OCI-M2 (cell line): ENCODE data around the gene MLYCD.

Experiments used
- DNase-seq: peaks from one replicate; lab custom pipeline; 2025; ENCODE audit not compliant: unreplicated experiment; lab: John Stamatoyannopoulos, UW

Gene MLYCD

DNA sequence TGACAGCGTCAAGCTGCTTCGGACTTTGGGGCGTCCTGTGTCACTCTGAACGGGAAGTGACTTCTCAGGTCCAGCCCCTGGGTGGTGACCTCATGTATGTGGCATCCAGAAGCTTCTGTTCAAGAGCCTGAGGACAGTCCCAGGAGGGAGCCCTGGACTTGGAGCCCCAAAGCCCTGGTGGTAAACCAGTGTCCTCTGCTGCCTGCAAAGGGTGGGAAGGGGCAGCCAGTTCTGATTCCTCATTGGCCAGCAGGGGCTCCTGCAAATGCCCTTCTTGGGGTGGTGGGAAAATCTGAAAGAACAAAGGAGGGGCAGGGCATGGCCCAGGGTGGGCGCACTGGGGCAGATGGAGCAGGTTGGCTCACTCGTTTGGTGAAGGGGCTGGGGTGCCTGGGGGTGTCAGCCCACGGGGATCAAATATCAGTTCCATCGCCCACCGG lies 55.7 kb downstream of the MLYCD start:
- no peak for DNase-seq

DNA sequence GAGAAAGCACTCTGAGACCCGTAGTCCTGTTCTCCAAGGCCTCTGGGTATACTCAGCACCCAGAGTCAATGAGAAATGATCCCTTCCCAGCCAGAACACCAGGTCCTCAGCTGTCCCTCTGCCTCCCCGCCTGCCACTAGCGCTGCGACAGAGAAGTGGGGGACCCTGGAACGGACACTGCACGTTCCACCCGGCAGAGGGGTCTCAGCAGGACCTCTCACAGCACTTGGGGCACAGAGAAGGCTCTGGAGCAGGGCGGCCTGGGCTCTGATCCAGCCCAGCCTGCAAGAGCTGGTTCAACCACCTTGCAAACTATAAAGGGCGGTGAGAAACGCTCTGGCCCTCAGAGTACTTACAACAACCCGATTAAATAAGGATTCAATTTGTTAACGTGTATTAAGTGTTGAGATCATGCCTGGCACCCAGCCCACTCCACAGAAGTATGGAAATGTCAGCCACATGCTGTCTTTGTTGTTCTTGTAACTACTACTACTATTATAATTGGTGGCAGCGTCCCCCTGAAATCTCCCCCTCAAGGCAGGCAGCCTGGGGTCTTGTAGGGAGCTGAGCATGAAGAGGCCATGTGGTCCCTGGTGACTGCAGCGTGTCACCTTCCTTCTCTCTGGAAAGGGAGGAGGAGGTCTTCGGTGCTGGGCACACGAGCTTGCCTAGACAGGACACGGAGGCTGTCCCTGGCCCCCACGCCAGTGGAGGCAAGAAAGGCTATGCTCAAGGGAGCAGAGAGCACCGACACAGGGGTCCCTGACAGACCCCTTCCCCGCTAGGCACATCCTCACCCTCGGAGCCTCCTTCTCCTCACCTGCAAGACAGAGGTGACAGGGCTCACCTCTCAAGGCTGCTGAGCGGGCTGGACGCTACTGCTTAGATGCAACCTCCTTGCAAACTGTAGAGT lies 56.6 kb downstream of the MLYCD start:
- DNase-seq = no peak

DNA sequence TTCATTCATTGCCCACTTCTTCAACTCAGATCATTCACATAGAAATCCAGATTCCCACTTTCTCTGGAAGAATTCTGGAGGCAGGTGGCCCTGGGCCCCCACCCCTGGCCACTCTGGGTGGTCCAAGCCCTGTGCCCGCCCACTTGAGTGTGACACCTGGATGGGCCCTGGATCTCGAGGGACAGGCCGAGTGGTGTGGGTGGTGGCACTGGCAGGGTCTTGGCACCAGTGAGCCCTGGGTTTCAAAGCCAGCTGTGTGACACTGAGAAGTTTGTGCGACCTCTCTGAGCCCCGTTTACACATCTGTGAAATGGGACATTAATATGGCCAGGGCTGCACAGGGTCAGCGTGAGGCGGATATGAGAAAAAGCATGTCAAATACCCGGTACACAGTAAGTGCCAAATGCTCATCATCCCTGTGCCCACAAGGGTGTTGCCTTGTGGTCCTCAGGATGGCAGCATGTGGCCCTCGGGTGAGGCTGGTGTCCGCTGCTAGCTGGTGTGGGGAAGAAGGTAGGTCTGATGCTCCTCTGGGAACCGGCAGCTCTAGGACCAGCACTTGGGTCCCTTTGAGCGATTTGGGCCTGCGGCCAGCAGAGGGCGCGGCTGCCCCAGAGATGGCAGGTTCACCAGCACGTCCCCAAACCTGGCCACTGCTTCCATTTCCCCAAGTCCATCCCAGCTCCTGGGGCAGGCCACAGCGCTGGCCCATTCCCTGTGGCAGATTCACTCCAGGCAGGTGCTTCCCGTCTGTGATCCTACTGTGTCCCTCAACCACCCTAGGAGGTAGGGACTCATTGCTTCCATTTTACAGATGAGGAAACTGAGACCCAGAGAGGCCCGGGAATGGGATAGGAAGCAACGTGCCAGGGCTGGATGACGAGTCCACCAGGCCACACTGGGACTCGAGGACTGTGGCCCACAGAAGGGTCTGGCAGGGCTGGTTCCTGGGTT lies 57.7 kb downstream of the MLYCD start:
- DNase-seq = no peak

DNA sequence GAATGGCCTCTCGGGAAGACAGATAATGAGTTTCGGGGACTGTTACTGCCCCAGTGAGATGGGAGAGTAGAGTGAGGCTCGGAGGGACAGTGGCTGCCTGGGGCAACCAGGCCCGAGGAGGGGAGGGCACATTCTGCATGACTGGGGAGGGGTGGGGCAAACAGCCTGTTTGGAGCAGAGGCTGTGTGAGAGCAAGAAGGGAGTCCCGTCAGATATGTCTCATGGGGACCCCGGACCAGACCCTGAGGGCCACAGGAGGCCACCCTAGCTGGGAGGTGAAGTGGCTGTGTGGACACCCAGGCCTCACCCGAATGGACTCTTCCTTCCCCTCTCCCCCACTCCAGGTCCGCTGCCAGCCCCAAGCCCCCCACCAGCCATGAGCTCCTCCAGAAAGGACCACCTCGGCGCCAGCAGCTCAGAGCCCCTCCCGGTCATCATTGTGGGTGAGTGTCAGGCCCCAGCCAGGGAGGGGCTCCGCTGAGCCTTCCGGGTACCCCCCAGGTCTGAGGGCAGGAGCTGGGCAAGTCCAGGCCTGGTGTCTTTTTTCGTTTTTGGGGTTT lies 58.5 kb downstream of the MLYCD start:
- DNase-seq = no peak

DNA sequence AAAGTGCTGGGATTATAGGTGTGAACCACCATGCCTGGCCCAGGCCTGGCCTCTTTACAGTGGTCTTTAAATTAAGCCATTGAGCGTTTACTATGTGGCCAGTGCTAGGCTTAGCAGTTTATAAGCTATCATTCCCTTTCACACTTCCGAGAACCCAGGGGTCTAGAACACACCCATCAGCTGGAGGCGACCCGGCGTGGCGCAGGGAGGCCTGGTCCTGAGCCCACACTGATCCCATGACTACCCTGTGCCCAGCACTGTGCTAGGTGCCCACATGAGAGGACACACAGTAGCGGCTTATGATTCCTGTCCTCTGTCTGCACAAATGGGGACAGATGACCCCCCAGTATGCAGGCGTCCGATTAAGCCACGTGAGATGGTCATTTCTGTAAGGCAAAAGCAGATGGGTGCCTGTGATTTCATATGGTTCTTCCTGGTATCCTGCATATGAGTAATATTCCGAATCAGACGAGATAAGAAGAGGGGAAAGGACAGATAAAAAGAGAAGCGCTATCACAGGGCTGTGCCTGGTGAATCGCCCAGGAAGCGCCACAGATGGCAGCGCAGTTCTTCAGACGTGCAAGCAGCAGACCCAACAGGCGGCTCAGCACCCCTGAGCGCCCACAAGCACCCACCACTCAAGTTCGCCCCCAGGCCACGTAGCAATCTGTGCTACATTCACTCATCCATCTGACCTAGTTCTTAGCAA lies 59.4 kb downstream of the MLYCD start:
- no peak for DNase-seq

DNA sequence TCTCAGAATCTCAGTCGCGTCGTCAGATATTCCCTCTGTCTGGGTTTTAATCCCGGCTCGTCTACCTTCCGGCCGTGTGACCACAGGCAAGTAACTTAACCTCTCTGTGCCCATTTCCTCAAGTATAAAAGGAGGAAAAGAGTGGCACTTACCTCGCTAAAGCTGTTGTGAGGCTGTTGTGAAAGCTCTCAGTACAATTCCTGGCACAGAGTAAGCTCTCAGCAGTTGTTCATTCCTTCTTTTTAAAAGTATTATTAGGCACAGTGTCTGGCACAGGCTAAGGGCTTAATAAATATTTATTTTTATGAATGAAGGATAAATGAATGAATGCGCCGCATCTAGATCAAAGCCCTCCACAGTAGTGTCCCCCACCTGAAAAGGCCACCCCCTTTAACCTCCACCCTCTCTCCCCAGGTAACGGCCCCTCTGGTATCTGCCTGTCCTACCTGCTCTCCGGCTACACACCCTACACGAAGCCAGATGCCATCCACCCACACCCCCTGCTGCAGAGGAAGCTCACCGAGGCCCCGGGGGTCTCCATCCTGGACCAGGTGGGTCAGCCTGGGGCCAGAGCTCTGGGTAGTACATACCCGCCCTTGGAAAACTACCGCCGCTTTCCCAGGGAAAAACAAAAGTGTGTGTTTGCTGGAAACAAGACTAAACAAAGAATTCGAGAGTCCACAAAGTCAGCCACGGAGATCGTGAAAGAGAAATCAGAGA lies 60.1 kb downstream of the MLYCD start:
- DNase-seq = no peak

DNA sequence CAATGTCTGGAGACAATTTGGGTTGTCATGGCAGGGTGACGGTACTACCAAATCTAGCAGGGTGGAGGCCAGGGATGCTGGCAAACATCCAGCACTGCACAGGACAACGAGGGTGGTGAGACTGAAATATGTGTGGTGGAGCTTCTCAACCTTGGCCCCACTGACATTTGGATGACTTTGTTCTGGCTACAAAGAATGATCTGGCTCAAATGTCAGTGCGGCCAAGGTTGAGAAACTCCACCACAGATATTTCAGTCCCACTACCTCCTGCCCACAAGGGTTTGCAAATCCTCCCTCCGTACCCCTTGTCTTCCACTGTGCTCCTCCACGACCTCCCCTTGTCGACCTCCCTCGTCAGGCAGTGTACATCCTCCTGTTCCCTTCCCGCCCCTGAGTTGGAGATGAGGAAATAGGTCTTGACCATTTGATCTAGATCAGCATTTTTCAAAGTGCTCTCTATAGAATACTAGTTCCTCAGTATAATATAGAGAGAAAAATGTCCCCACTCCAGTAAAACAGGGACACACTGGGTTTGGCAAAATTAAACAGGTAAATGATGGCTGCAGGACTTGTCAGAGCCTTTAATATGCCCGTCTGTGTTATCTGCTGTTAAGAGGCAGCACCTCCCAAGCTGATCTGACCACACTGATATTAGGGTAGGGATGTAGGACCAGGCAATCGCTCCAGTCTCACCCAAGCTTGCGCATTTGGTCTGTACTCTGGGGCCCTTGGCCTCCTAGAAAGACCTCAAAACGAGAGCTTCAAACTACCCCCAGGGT lies 60.9 kb downstream of the MLYCD start:
- no peak for DNase-seq

DNA sequence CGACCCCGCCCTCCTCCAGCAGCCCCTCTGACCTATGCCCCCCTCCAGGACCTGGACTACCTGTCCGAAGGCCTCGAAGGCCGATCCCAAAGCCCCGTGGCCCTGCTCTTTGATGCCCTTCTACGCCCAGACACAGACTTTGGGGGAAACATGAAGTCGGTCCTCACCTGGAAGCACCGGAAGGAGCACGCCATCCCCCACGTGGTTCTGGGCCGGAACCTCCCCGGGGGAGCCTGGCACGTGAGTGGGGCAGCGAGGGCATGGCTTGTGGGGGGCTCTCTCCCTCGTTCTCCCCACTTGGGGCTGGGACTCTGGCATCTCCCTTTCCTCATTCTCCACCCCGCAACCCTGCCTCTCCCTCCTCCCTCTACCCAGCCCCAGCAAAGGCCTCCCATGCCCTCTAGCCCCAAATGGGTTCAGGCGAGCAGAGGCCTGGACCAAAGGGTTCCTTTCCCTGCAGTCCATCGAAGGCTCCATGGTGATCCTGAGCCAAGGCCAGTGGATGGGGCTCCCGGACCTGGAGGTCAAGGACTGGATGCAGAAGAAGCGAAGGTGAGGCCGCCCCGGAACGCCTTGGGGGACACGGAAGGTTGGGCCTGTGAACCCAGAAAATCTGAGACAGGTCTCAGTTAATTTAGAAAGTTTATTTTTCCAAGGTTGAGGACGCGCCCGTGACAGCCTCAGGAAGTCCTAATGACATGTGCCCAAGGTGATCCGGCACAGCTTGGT lies 61.8 kb downstream of the MLYCD start:
- no peak for DNase-seq

DNA sequence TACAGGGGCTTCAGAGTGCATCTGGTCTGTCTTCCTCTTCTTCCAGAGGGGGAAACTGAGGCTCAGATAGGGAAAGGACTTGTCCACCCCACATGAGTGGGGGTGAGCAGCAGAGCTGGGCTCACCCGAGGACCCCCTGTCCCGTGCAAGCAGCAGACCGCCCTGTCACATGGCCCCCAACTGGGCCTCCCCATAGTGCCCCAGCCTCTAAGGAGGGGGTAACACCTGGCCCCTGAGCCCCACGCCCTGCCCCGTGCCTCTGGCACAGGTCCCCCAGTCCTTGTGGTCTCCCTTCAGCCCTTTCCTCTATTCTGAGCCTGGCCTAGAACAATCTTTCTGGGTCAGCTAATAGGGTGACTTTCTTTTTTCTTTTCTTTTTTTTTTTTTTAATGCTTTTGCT lies 62.7 kb downstream of the MLYCD start:
- no peak for DNase-seq

DNA sequence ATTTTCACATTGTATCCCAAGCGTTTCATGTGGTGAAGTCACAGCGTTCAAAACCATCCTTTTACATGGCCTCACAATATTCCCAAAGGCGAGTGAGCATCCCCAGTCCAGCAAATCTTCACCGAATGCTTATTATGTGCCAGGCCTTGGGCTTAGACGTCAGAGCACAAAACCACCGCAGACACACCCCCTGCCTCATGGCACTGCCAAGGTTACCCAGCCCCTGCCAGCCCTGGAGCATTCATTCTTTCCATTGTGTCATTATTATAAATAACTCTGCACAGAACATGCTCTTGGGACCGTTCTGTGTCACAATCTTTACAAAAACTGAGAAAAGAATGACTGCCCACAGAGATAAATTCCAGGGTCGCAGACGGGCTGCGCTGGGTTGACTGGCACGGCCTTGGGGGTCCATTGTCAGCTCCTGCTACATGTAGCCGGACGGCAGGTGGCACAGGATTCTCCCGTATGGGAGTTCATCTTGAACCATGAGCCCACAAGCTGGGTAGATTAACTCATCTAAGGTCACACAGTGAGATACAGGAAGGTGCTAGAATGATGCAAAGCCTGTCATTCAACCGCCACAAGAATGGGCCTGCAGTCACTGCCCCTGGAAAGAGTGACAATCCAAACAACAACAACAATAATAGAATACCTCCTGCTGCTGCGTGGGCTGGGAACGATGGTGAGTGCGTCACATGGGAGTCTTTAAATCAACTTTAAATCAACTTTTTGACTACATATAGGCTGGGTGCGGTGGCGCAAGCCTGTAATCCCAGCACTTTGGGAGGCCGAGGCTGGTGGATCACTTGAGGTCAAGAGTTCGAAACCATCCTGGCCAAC lies 64.6 kb downstream of the MLYCD start:
- DNase-seq = no peak

DNA sequence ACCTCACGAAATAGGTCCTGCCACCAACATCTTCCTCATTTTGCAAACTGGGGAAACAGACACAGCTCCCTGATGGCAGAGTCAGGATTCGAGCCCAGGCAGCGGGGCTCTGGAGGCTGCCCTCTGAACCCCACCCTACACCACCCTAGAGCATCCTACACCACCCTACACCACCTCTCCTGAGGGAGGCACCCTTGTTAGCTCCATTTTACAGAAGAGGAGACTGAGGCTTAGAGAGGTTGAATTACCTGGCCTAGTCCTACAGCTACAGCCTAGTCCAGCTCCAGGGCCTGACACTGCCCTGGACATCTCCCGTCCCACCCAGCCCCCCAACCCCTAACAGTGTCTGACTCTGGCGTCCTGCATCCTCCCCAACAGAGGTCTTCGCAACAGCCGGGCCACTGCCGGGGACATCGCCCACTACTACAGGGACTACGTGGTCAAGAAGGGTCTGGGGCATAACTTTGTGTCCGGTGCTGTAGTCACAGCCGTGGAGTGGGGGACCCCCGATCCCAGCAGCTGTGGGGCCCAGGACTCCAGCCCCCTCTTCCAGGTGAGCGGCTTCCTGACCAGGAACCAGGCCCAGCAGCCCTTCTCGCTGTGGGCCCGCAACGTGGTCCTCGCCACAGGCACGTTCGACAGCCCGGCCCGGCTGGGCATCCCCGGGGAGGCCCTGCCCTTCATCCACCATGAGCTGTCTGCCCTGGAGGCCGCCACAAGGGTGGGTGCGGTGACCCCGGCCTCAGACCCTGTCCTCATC lies 65.9 kb downstream of the MLYCD start:
- no peak for DNase-seq

DNA sequence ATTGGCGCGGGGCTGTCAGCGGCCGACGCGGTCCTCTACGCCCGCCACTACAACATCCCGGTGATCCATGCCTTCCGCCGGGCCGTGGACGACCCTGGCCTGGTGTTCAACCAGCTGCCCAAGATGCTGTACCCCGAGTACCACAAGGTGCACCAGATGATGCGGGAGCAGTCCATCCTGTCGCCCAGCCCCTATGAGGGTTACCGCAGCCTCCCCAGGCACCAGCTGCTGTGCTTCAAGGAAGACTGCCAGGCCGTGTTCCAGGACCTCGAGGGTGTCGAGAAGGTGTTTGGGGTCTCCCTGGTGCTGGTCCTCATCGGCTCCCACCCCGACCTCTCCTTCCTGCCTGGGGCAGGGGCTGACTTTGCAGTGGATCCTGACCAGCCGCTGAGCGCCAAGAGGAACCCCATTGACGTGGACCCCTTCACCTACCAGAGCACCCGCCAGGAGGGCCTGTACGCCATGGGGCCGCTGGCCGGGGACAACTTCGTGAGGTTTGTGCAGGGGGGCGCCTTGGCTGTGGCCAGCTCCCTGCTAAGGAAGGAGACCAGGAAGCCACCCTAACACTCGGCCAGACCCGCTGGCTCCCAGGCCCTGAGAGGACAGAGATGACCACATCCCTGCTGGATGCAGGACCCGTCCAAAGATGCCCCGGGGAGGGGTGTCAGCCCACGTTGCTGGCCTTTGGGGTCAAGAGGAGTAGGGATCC lies 66.7 kb downstream of the MLYCD start:
- DNase-seq = no peak

DNA sequence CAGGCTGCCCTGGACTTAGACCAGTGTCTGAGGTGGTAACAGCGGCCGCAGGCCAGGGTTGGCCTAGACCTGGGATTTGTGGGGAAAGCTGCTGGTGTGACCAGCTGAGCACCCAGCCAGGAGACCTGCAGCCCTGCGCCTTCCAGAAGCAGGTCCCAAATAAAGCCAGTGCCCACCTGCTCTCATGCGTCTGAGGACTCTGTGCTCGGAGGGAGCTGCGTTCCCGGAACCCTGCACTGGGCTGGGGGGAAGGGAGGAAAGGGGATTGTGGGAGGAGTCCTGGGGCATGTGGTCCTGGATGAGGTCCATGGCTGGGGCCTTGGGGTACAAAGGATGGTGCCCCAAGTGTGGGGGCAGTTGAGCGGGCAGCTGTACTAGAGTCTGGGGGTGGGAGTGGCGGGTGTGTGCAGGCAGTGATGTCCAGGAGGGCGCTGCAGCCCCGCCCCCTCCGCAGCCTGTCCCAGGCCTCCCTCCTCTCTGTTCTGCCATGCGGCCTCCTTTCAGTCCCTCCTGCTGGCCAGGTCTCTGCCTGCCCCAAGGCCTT lies 67.3 kb downstream of the MLYCD start:
- DNase-seq = no peak

DNA sequence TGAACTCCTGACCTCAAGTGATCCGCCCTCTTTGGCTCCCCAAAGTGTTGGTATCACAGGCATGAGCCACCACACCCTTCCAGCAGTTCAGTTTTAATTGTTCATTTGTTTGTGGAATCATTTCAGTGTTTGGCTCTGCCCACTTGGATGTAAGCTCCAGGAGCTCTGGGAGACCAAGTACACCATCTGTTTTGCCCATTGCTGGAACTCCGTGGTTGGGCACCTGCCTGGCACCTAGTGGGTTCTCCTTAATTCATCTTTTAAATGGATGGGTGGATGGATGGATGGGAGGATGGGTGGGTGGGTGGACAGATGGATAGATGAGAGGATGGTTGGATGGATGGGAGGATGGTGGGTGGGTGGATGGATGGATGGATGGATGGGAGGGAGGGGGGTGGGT lies 68.2 kb downstream of the MLYCD start:
- DNase-seq = no peak

DNA sequence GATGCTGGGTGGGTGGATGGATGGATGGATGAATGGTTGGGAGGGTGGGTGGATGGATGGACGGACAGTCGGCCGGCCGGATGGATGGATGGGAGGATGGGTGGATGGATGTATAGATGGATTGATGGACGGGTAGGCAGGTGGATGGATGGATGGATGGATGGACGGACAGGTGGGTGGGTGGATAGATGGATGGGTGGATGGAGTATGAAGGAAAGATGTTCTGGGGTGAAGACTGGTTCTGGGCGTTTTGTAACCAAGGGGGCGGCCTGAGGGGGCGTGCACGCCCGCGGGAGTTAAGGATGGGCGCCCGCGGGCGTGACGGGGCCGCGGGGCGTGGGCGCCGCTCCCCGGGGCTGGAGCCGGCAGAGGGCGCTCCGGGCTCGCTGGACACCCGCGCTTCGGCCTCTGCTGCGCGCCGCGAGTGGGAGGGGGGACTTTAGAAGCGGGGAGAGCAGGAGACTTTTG lies 69.0 kb downstream of the MLYCD start, which contains the start of gene NECAB2:
TSS of gene NECAB2 (plus strand) at position 407 of the 468 bp plus-strand sequence. CDS start 405 bp downstream, outside the sequence.
- no peak for DNase-seq

DNA sequence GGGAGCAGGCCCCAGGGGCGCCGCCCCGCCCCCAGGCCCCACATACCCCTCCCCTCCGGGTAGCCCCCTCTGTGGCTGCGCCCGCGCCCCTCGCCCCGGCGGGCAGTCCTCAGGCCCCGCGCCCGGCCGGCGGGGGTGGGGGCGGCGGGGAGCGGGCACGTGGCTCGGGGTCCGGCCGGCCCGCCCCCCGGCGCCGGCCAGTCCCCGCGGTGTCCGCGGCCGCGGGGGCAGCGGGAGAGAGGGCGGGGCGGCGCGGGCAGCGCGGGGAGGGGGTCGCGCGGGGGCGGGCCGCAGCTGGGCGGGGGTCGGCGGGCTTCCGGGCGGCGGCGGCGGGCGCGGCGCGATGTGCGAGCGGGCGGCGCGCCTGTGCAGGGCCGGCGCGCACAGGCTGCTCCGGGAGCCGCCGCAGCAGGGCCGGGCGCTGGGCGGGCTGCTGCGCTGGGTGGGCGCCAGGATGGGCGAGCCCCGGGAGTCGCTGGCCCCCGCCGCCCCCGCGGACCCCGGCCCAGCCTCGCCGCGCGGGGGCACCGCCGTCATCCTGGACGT lies 69.5 kb downstream of the MLYCD start:
- DNase-seq = no peak
